B cell (primary cell): Measurements from ENCODE around the gene ZNF587B.
"Not testable (repeated sequence)": the region's sequence is repeated elsewhere in the genome, so short reads cannot be mapped to it uniquely, and the experiment has no call there.

Experiments used
- EZH2 ChIP-seq: IDR thresholded peaks from 2 replicates; pipeline ENCODE4 v1.6.1; 2012; ENCODE audit warnings: borderline replicate concordance, low read depth, mild to moderate bottlenecking, moderate library complexity, low read length; ENCODE audit not compliant: insufficient read depth, poor library complexity, severe bottlenecking
- TF ChIP-seq, protein P1 (sequence below): fragments of 200-600 bp; IDR thresholded peaks from one replicate; pipeline ENCODE4 v1.8.0; 2022; ENCODE audit warnings: antibody characterized with exemption, mild to moderate bottlenecking

DNA sequence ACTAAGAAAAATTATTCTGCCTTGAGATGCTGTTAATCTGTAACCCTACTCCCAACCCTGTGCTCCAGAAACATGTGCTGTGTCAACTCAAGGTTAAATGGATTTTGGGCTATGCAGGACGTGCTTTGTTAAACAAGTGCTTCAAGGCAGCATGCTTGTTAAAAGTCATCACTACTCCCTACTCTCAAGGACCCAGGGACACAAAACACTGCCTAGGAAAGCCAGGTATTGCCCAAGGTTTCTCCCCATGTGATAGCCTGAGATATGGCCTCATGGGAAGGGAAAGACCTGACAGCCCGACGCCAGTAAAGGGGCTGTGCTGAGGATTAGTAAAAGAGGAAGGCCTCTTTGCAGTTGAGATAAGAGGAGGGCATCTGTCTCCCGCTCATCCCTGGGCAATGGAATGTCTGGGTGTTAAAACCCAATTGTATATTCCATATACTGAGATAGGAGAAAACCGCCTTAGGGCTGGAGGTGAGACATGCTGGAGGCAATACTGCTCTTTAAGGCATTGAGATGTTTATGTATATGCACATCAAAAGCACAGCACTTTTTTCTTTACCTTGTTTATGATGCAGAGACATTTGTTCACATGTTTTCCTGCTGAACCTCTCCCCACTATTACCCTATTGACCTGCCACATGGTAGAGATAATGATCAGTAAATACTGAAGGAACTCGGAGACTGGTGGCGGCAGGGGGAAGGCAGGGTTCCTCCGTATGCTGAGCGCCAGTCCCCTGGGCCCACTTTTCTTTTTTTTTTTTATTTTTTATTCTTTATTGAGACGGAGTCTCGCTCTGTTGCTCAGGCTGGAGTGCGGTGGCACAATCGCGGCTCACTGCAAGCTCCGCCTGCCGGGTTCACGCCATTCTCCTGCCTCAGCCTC, 19.4 kb upstream of the ZNF587B start:
- TF ChIP-seq, protein P1, sequence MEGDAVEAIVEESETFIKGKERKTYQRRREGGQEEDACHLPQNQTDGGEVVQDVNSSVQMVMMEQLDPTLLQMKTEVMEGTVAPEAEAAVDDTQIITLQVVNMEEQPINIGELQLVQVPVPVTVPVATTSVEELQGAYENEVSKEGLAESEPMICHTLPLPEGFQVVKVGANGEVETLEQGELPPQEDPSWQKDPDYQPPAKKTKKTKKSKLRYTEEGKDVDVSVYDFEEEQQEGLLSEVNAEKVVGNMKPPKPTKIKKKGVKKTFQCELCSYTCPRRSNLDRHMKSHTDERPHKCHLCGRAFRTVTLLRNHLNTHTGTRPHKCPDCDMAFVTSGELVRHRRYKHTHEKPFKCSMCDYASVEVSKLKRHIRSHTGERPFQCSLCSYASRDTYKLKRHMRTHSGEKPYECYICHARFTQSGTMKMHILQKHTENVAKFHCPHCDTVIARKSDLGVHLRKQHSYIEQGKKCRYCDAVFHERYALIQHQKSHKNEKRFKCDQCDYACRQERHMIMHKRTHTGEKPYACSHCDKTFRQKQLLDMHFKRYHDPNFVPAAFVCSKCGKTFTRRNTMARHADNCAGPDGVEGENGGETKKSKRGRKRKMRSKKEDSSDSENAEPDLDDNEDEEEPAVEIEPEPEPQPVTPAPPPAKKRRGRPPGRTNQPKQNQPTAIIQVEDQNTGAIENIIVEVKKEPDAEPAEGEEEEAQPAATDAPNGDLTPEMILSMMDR = not testable (repeated sequence)
- not testable (repeated sequence) for TF ChIP-seq EZH2
